22Rv1 (cell line): ENCODE results near the gene NOL9.

Source experiments
- CTCF ChIP-seq: fragments of 450-650 bp; IDR thresholded peaks from 2 replicates; pipeline ENCODE4 v1.5.1; 2017; ENCODE audit warnings: mild to moderate bottlenecking
- ZFX ChIP-seq: fragments of 450-650 bp; IDR thresholded peaks from 2 replicates; pipeline ENCODE4 v1.6.1; 2017; ENCODE audit warnings: antibody characterized with exemption, borderline replicate concordance

GRCh38 chr1:6535214-6535613, 19.1 kb downstream of the NOL9 start:
- TF ChIP-seq CTCF (no peak), ZFX (no peak)
